ENCODE results near the gene CRCP.
"Not testable (repeated sequence)": the region's sequence is repeated elsewhere in the genome, so short reads cannot be mapped to it uniquely, and the experiment has no call there.

CRCP gene

GRCh38 chr7:66110856-66111255, 3.8 kb upstream of the CRCP start:
- TF ChIP-seq CTCF (conservative IDR thresholded peaks at IDR 0.05; ENCODE audit: control insufficient read depth, insufficient read depth, low read depth, low read length) = no peak
- peak; percentile 97 for DNase-seq (ENCODE audit: low read depth)
- no peak overlapping the region for H3K4me3 ChIP-seq (ENCODE audit: control insufficient read depth, low read depth, low read length)

- DNase-seq (ENCODE audit: low read depth); H3K4me3 ChIP-seq (ENCODE audit: control insufficient read depth, low read depth, low read length): not testable (repeated sequence)
Measured at GRCh38 chr7:66116680-66117420, 2.2 kb downstream of the CRCP start.

GRCh38 chr7:66118603-66119002, 4.0 kb downstream of the CRCP start:
- no peak for TF ChIP-seq CTCF (conservative IDR thresholded peaks at IDR 0.05; ENCODE audit: control insufficient read depth, insufficient read depth, low read depth, low read length)
- DNase-seq (ENCODE audit: low read depth) = no peak
- no peak overlapping the region for H3K4me3 ChIP-seq (ENCODE audit: control insufficient read depth, low read depth, low read length)

- no peak overlapping the region for H3K4me3 ChIP-seq (ENCODE audit: control insufficient read depth, low read depth, low read length)
- no peak for TF ChIP-seq CTCF (conservative IDR thresholded peaks at IDR 0.05; ENCODE audit: control insufficient read depth, insufficient read depth, low read depth, low read length)
- DNase-seq (ENCODE audit: low read depth) = no peak
Measured at GRCh38 chr7:66119245-66119850, 4.7 kb downstream of the CRCP start.

- no peak for TF ChIP-seq CTCF (conservative IDR thresholded peaks at IDR 0.05; ENCODE audit: control insufficient read depth, insufficient read depth, low read depth, low read length)
- H3K4me3 ChIP-seq (ENCODE audit: control insufficient read depth, low read depth, low read length) = no peak overlapping the region
- no peak for DNase-seq (ENCODE audit: low read depth)
Measured at GRCh38 chr7:66123175-66123528, 8.5 kb downstream of the CRCP start.

GRCh38 chr7:66124569-66124861, 9.9 kb downstream of the CRCP start:
- DNase-seq (ENCODE audit: low read depth) = not testable (repeated sequence)

GRCh38 chr7:66125052-66125694, 10.5 kb downstream of the CRCP start:
- H3K4me3 ChIP-seq (ENCODE audit: control insufficient read depth, low read depth, low read length) = no peak overlapping the region
- no peak for TF ChIP-seq CTCF (conservative IDR thresholded peaks at IDR 0.05; ENCODE audit: control insufficient read depth, insufficient read depth, low read depth, low read length)
- DNase-seq (ENCODE audit: low read depth) = peak; percentile 27

More at GRCh38 chr7:66124569-66124861, 9.9 kb downstream of the CRCP start:
- H3K4me3 ChIP-seq (ENCODE audit: control insufficient read depth, low read depth, low read length) = not testable (repeated sequence)

GRCh38 chr7:66125781-66126352, 11.2 kb downstream of the CRCP start:
- DNase-seq (ENCODE audit: low read depth) = peak; percentile 61
- H3K4me3 ChIP-seq (ENCODE audit: control insufficient read depth, low read depth, low read length) = not testable (repeated sequence)

DNA sequence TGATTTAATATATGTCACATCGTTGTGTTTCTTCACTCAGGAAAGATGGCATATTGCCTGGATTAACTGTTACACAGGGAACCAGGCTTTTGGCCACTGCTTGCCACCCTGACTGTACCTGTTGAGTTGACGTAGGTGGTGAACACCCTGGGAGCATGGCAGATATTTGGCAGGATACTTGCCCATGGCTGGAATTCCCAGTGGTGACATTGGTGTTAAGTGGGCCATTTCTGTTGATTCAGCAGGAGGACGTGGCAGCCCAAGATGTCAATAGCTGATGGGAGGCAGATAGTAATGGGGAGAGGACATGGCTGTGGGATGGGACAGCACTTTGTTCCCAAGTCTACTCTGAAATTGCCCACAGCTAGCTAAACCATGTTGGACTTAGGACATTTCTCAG, 12.5 kb downstream of the CRCP start:
- H3K4me3 ChIP-seq (ENCODE audit: control insufficient read depth, low read depth, low read length); DNase-seq (ENCODE audit: low read depth): not testable (repeated sequence)

Data from fibroblast of mammary gland (primary cell).